ENCODE results near the gene CMPK2.

GRCh38 chr2:6824962-6825361 is 40.7 kb downstream of the CMPK2 start:
- TF ChIP-seq CTCF (IDR thresholded peaks at IDR 0.05) (no peak), POLR2A (IDR thresholded peaks at IDR 0.05) (no peak)
